KG1 (cell line): ENCODE measurements around the gene SLC30A5.
"Not testable (repeated sequence)": the region's sequence is repeated elsewhere in the genome, so short reads cannot be mapped to it uniquely, and the experiment has no call there.

Experiments
- DNase-seq: peaks from one replicate; lab custom pipeline; 2025; lab: John Stamatoyannopoulos, UW

Gene SLC30A5

GRCh38 chr5:69105996-69106906, 12.4 kb downstream of the SLC30A5 start:
- peak; percentile 10 for DNase-seq

GRCh38 chr5:69108367-69108766, 14.6 kb downstream of the SLC30A5 start:
- DNase-seq = not testable (repeated sequence)

- no peak for DNase-seq
Measured at GRCh38 chr5:69113851-69114250, 20.0 kb downstream of the SLC30A5 start.

- DNase-seq = no peak
Measured at GRCh38 chr5:69115526-69115925, 21.7 kb downstream of the SLC30A5 start.

GRCh38 chr5:69129413-69129812, 35.6 kb downstream of the SLC30A5 start:
- no peak for DNase-seq

- no peak for DNase-seq
Measured at GRCh38 chr5:69130241-69130640, 36.4 kb downstream of the SLC30A5 start.

GRCh38 chr5:69131304-69131703, 37.5 kb downstream of the SLC30A5 start:
- no peak for DNase-seq

- no peak for DNase-seq
Measured at GRCh38 chr5:69134126-69134525, 40.3 kb downstream of the SLC30A5 start.

GRCh38 chr5:69136293-69136692, 42.5 kb downstream of the SLC30A5 start:
- DNase-seq = no peak

- not testable (repeated sequence) for DNase-seq
Measured at GRCh38 chr5:69137208-69137607, 43.4 kb downstream of the SLC30A5 start.

GRCh38 chr5:69137807-69138206, 44.0 kb downstream of the SLC30A5 start:
- DNase-seq = no peak

GRCh38 chr5:69138766-69139165, 45.0 kb downstream of the SLC30A5 start:
- DNase-seq = no peak

- DNase-seq = not testable (repeated sequence)
Measured at GRCh38 chr5:69140239-69140638, 46.4 kb downstream of the SLC30A5 start.

- no peak for DNase-seq
Measured at GRCh38 chr5:69140827-69141226, 47.0 kb downstream of the SLC30A5 start.

GRCh38 chr5:69148576-69148975, 54.8 kb downstream of the SLC30A5 start:
- not testable (repeated sequence) for DNase-seq

- no peak for DNase-seq
Measured at GRCh38 chr5:69148981-69149675, 55.3 kb downstream of the SLC30A5 start.

- DNase-seq = no peak
Measured at GRCh38 chr5:69149676-69150010, 55.8 kb downstream of the SLC30A5 start.

GRCh38 chr5:69152731-69153130, 58.9 kb downstream of the SLC30A5 start:
- no peak for DNase-seq

- DNase-seq = no peak
Measured at GRCh38 chr5:69156456-69156855, 62.6 kb downstream of the SLC30A5 start.

GRCh38 chr5:69158039-69158438, 64.2 kb downstream of the SLC30A5 start:
- DNase-seq = no peak

- DNase-seq = no peak
Measured at GRCh38 chr5:69160651-69161050, 66.8 kb downstream of the SLC30A5 start.

GRCh38 chr5:69166686-69167492, 73.1 kb downstream of the SLC30A5 start, which contains the start of gene CCNB1:
TSS of gene CCNB1 (plus strand) at chr5:69167150. CDS start at chr5:69167263, 113 bp downstream.
- peak; percentile 93 for DNase-seq
